Panc1 (cell line): ENCODE data around the gene CAP1.

Source experiments
- CTCF ChIP-seq: fragments of 450-650 bp; IDR thresholded peaks from 2 replicates; pipeline ENCODE4 v1.5.1; 2017; ENCODE audit warnings: mild to moderate bottlenecking
- POLR2AphosphoS5 ChIP-seq: IDR thresholded peaks from 2 replicates; pipeline ENCODE4 v1.6.1; 2012; ENCODE audit warnings: mild to moderate bottlenecking, low read depth, low read length, moderate library complexity
- REST ChIP-seq, 2 experiments: IDR thresholded peaks; 2 replicates each; pipeline ENCODE4 v1.6.1; 2011 to 2012; ENCODE audit warnings: low read depth in 2 of 2, control low read depth in 1 of 2, low read length in 1 of 2, mild to moderate bottlenecking in 1 of 2, moderate library complexity in 1 of 2; ENCODE audit not compliant: insufficient read depth in 1 of 2
- SIN3A ChIP-seq: IDR thresholded peaks from 2 replicates; pipeline ENCODE4 v1.6.1; 2012; ENCODE audit warnings: low read depth, mild to moderate bottlenecking, low read length, moderate library complexity, borderline replicate concordance; ENCODE audit not compliant: insufficient read depth

GRCh38 chr1:40096977-40097782 lies 56.7 kb downstream of the CAP1 start, which contains the start of gene PPT1:
- TF ChIP-seq CTCF (no peak), POLR2AphosphoS5 (peak; percentile 72), SIN3A (peak; percentile 91; the same call in 1 of the 2 replicates), REST (IDR thresholded peaks at IDR 0.05; ENCODE audit: insufficient read depth in 1 of 2, low read depth in 2 of 2, low read length in 1 of 2) (0 out of 4 replicates have a peak, but pooled peaks of 1 of the 2 experiments have one; percentile 68)
